HG03342 (cell line): ENCODE measurements around the gene PGLYRP4.

Experiments used
- ATAC-seq: cut with Tn5 transposase; IDR thresholded peaks from one replicate; pipeline ENCODE4 v1.9.1; 2021; ENCODE audit warnings: mild to moderate bottlenecking, moderate library complexity; ENCODE audit not compliant: unreplicated experiment

The PGLYRP4 gene, protein sequence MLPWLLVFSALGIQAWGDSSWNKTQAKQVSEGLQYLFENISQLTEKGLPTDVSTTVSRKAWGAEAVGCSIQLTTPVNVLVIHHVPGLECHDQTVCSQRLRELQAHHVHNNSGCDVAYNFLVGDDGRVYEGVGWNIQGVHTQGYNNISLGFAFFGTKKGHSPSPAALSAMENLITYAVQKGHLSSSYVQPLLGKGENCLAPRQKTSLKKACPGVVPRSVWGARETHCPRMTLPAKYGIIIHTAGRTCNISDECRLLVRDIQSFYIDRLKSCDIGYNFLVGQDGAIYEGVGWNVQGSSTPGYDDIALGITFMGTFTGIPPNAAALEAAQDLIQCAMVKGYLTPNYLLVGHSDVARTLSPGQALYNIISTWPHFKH

DNA sequence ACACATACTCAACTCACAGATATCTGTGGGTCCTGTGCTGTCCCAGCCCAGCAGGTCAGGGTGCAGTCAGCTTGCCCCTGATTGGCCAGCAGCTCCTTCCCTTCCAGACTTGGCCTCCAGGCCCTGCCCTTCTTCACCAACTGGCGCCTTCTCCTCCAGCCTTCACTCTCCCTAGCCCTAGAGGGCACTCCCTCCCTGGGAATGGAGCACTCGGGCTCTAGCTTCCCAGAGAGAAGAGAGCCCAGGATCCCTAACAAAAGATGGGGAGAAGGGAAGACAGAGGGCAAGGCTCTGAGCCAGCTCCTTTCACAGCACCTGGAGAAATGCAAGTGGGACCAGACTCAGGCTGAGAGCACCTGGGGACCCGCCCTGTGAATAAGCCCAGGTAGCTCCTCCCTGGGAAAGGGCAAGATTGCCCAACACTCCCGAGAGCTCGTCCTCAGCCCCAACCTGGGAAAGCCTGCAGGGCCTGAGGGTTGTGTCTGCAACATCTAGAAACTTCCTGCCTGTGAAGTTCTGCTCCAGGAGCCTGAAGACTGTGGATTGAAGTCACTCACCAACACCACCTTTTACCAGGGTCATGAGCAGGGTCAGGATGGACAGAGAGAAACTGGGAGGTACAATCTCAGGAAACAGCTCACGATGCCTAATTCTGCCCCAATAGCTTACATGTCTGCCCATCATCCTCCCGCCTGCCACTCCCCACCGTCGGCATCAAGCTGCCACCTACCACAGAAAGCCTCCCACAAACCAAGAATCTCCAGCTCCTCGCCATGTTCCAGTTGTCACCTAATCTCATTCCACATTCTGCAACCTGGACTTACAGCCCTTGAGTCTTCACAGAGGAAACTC, at the start of gene PGLYRP4:
Gene PGLYRP4, minus strand, starts transcription at position 331 of the 852 bp plus-strand sequence. CDS start 909 bp downstream, outside the sequence.
- no peak for ATAC-seq

DNA sequence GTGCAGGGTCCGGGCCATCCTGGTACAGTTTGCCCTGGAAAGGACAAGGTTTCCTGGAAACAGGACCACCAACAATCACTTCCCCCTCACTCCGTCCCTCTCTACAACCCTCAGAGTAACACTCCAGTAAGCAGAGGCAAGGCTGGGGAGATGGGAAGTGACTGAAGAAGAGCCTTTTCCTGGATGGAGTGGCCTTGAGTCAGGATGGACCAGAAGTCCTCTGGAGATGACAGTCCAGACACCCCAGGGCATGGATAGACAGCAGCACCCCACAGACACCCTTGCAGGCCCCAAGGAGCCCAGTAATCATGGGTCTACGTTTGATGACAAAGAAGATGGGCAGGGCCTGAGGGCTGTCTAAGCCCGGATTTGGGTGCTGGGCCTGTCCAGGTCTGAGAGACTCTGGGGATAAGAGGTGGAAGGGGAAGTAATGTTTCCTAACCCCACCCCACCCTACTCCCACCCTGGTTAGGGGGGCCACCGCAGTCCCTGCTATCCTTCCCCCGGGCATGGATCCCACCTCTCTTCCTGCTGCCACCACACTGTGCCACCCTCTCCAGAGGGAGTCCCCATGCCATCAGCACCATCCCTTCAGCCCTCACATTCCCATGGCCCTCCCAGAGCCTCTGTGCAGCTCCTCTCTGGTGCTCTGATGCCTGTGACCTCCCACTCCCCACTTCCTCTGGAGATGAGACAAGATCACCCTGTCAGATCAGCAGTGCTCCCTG, 49.4 kb upstream of the PGLYRP4 start:
- ATAC-seq = no peak

DNA sequence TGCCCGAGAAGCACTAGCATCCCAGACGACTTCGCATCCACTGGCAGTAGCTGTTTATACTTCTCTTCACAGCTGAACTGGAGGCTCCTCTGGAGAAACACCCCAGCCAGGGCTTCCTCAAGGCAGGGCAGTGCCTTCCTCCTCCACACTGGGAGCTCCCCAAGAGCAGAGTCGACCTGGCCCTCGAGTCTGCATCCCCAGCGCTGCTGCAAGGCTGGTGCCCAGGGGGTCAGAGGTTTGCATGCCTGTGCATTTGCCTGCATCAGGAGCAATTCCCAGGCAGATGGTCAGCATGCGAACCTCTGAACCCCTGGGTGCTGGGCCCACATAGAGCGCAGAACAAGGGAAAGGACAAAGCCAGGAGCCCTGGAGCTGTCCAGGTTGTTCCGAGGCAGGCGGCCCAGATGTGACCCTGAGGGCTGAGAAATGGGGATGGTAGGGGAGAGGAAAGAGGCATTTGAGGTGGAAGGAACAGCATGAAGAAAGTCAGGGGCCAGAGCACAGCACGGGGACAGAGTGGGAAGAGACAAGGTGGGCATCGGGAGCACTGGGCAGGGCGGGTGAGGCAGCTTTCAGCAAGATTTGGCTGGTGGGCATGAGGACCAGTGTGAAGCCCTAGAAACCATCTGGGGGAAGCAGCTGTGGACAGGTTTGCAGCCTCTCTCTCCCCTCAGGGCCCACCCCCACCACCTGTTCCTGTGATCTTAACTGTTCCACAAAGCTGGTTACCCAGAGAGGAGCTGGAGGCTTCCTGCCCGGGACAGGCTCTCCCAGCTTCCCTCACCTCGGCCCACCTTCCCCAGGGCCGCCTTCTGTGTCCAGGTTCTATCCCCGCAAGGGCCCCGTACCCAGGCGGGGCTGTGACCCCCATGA, 48.6 kb upstream of the PGLYRP4 start:
- no peak for ATAC-seq

DNA sequence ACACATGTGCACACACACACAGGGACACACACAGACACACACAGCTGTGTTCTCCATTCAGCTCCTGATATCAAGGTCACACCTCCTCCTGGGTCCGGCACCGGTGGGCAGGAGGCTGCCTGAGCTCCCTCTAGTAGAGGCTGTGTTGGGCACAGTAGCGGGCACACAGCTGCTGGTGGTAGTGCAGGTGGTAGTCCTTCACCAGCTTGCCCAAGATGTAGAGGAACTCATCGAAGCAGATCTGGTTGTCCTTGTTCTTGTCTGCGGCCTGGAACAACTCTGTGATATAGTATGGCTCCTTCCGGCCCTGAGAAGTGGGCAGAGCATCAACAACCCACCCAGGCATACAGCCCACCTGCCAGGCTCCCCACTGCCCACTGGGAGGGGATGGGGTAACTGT, 47.8 kb upstream of the PGLYRP4 start:
- no peak for ATAC-seq

DNA sequence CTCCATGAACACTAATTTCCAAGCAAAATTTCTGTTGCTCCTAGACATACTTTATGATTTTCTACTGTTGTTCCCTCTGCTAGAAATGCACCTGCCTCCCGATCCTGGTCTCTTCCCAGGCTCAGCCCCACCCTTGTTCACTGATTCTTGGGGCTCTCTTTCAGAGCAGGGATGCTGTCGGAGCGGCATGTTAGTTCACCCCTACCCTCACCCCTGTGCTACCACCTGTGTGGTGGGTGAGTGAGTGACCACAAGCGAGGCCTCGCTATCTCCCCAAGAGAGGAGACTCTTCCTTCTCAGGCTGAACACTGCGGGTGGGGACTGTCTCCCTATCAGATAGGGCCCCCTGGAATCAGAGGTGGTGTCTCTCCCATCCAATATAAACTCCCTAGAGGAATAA, 47.1 kb upstream of the PGLYRP4 start:
- ATAC-seq = no peak

DNA sequence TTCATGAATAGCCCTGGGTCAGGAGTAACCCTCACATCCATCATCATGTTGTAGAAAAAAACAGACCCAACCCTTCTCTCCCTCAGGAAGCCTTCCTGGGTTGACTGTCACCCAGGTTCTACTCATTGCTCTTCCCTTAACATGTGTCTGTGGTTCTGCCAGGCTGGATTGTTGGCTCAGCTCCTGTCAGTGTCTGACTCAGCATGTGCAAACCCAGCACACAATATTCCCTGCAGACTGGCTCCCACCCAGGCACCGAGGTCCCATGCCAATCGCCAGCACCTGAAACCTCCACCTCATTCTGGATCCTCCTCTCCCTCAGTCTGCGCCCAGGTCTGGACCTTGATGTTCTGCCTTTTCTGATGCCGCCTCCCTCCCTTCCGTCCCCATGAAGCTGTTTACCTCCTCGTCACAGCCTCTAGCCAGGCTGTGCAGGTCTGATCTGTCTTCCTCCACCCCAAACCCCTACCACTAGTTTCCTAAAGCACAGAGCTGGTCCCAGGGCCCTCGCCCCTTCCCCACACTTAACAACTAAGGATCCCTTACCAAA, 46.6 kb upstream of the PGLYRP4 start:
- ATAC-seq = no peak

DNA sequence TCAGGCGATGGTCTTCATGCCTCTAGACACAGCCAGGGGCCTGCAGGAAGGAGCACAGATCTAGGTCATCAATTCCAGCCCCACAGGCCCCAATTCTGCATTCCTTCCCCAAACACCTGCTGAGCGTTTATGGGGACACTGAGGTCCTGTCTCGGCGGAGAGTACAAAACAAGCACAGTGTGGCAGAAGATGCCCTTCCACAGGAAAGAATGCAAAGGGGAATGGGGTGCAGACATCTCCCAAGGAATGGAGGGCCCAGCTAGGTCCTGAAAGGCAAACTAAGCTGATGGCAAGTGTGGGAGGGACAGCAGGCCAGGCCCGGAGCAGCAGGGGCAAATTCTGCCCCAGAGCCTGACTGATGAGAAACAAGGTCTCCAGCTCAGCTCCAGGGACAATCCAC, 45.8 kb upstream of the PGLYRP4 start:
- ATAC-seq = no peak

DNA sequence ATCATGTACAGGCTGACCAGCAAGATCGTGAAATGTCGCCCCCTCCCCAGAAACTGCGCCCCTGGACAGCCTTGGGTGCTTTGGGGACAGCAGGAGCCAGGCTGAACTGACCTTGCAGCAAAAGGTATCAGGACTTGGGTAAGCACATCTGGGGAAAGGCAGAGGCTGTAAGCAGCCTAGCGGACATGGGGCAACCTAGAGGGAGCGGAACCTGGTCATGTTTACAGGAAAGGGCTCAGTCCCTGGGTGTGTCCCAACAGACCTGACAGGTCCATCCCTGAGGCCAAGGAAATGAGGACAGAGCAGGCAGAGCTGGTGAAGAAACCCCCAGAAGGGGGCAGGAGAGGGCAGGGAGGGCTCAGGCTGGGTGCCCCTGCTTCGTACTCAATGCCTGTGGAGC, 45.3 kb upstream of the PGLYRP4 start:
- ATAC-seq = no peak

DNA sequence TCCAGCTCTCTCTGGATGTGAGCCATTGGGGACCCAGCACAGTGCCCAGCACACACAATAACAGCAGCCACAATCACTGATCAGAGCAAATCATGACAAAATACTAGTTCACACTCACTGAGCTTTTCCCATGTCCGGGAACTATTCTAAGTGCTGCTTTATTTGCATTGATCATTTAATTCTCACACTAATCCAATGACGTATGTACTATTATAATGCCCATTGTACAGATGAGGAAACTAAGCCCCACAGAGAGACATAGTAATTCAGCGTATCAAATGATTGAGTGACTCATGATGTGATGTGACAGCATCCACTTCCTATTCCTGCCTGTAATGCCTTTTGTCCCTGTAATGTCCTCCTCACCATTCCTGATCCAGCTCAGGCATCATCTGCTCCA, 44.2 kb upstream of the PGLYRP4 start:
- ATAC-seq = no peak

DNA sequence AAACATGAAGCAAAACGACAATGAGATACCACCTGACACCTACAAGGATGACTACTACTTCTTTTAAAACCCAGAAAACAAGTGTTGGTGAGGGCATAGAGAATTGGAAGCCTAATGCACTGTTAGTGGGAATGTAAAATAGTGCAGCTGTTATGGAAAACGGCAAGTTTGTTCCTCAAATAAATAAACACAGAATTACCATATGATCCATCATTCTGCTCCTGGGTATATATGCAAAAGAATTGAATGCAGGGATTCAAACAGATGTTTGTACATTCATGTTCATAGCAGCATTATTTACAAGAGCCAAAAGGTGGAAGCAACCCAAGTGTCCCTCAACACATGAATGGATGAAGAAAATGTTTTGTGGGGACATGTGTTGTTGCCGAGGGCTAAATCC, 43.6 kb upstream of the PGLYRP4 start:
- no peak for ATAC-seq

DNA sequence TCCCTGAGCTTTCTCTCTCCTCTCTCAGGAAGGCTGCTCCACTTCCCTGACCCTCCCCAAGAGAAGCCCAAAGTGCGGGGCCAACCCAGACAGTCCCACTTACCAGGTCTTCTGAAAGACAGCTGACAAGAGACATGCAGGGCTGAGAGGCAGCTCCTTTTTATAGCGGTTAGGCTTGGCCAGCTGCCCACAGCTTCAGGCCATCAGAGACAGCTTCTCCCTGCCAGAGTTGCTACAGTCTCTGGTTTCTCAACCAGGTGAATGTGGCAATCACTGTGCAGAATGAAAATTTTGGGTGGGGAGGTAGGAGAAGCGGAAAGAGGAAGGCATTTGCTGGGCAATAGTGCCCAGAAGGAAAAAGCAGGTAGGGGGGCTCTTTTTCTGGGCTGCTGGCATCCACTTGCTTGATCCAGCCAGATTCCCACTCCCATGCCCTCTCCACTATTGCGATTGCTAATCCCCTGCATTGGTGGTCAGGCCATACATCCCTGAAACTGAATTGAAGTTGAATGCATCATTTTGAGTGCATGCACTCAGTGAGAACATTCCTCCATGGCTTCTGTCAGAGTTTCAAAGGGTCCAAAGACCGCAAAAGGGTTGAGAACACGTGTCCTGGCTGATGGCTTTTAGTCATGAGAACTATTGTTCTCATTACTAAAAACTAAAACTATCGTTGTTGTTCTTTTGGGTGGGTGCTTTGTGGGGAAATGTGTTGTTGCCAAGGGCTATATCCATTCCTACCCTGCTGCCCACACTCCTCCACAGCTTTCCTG, 42.5 kb upstream of the PGLYRP4 start, which contains the start of gene S100A8:
Gene S100A8, minus strand, starts transcription at position 136 of the 773 bp plus-strand sequence. CDS start 538 bp downstream, outside the sequence.
- ATAC-seq = no peak

DNA sequence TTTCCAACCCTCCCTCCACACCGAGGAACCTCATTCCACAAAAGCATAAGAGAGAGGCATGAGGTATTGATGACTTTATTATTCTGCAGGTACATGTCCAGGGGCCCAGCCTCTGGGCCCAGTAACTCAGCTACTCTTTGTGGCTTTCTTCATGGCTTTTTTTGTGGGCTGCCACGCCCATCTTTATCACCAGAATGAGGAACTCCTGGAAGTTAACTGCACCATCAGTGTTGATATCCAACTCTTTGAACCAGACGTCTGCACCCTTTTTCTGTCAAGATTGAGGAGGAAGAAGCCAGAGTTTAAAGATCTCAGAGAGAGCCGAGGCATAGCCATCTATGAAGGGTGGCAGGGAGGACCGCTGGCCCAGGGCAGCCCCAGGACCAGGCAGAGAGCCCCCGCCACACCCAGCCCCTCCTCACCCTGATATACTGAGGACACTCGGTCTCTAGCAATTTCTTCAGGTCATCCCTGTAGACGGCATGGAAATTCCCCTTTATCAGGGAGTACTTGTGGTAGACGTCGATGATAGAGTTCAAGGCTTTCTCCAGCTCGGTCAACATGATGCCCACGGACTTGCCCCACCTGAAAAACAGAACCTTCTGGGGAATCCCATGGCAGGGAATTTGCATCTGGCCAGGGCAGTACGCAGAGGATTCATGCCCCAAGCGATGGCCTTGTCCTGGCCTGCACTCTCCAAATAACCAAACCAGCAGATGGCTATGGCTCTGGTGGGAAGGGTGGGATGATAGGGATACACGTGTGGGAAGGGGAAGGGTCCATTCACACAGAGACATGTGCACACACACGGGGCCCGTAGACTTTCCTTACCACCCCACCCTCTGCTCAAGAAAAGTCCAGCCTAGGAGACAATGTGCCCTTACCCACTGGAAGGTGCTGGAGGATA, 41.6 kb upstream of the PGLYRP4 start:
- ATAC-seq = no peak

DNA sequence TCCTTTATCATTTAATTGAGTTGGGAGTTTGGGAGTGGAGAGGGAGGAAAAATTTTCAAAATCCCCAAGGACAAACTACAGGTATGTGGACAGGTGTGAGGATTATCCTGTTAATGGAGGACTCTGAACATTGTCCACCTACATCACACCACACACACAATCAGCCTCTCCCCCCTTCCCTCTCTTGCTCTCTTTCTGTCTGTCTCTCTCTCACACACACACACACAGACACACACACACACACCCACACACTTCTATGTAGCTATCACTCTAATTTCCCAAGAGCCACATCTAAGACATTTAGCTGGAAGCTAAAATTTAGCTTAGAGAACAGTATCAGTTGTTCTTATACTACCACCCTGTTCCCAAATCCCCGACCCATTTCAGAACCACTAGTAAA, 40.8 kb upstream of the PGLYRP4 start:
- no peak for ATAC-seq

DNA sequence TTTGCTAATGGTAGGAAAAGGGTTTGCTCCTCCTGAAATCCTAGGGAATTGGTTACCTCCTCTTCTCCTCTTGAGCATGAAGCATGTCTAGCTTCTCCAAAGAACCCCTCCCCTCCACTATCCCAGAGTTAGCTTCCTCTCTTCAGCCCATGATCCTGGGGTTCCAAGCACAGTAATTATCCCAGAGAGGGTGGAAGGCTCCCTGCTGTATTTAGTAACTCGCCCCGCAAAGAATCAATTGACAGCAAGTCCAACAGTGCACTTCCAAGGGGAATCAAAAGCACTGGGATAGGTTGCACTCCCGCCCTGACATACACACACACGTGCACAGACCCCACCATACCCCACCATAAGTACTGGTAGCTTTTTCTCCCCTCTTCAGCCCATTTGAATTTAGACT, 39.1 kb upstream of the PGLYRP4 start:
- no peak for ATAC-seq

DNA sequence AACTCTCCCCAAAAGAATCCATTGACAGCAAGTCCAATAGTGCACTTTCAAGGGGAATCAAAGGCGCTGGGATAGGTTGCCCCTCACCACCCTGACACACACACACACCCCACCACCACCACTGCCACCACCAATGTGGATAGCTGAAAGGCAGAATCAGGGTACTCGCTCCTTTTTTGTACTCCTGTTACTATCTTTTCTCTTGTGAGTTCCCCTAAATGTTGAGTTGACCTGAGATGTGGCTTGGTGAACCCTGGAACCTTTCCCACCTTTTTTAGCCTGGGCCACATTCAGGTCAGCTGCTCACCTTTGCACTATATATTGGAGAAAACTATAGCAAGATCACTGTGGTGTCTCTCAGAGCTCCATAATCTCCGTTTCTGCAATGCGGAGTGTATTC, 38.4 kb upstream of the PGLYRP4 start:
- ATAC-seq = no peak

DNA sequence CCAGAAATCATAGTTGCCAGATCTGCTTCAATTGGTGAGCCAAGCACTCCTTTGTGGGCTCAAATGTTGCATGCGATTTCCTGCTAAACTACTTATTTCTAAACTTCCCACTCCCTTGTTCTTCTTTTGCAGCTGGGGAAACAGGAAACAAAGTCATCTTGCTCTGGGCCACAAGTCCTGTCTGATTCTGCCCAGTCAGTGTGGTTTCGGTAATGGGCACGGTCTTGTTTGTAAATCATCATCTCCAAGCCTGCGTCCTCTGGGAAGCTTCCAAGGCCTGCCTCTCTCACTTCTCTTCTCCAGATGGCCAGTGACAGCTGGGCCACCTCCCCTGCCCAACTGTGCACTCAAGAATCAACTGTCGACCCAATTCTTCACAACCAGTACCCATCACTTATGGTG, 37.9 kb upstream of the PGLYRP4 start:
- ATAC-seq = no peak

DNA sequence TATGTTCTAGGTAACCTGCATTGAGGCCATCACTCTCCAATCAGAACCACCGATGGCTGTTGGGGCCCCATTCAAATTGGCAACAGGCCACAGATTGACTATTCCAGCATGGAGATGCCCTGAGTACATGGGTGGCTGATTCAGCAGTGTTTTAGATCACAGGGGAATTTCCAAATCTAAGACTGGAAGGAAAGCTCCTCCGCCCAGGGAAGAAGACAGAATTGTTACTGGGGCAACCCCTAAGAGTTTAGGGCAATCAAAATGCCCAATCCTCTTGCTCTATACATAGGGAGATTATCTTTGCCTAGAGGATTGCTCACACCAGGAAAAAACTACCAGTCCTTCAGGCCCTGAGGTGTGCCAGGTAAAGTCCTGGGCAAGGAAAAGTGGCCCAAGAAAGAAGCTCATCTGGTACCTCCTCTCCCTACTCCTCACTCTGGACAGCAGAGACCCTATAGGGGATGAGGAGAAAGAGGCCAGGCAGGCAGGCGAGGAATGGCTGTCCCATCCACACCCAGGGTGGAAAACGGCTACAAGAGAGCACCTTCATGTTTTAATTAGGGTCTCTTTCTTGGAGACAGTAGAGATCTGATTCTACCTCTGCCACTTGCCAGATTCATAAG, 36.4 kb upstream of the PGLYRP4 start:
- ATAC-seq = no peak

DNA sequence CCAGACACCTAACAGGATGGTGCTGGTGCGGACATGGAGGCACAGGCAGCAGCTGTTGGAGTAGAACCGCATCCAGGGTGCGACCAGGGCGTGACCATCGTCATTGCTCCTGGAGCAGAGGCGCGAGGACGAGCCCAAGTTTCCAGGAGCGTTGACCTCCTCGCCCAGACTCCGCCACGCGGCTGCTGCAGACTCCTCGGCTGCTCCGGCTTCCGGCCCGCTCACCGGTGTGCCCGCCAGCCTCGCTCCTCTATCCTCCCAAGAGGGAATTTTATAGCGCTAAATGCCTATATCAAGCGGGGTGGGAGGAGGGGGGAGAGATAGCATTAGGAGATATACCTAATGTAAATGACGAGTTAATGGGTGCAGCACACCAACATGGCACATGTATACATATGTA, 32.1 kb upstream of the PGLYRP4 start:
- ATAC-seq = no peak
